Tongue (tissue), 2 donors: ENCODE results near the gene CXorf38. TPM values are rescaled to one million over a fixed set of nuclear protein-coding genes. Genes with fewer than 3 reads are reported as not detected.

Source experiments
- DNase-seq: peaks from one replicate; pipeline ENCODE4 v3.0.0-alpha.2; 2015
- total RNA-seq: library from RNA; depleted of rRNA; stranded (reverse); fragments of >200 nt; gene quantifications from one replicate; pipeline ENCODE4 v1.2.3, GENCODE V29; 2014

CXorf38 gene
- 16.0 TPM for total RNA-seq

DNA sequence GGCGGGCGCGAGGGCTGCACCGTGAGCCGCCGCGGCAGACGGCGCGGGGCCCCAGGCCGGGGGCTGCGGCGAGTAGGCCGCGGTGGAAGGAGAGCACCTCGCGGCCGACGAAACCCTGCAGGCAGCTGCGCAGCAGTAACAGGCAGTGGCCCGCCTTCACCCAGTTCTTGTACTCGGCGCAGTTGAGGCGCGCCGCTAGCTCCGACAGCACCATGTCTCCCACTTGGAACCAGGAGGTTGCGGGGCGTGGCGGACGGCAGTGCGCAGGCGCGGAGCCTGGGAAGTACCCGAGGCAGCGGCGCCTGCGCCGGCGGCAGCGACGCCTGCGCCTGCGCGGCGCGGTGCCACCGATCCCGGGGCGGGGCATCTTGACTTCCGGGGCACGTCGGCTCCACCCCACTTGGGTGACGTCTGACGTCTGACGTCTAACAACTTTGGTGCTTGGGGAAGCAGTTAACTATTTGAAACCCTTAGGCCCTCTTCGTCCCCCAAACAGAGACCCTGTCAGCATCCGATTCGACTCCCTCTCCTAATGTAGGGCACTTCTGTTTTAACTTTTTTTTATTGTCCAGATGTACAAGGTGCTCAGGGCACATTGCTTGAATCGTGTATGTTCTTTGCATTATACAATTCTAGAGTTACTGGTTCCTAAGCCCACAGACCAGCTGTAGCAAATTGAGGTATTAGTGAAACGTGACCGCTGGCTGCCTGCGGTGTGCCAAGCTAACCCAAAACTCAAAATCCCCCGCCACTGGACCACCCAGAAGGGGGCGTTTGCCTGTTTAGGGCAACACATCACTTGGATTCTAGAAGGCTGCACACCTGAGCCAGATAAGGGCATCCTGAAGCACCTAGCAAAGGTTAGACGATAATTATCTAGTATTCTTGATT lies at the start of gene CXorf38:
Gene CXorf38, minus strand, starts transcription at position 255 of the 891 bp plus-strand sequence. Its CDS starts 41 bp downstream, at position 214.
- DNase-seq = peak; percentile 95

DNA sequence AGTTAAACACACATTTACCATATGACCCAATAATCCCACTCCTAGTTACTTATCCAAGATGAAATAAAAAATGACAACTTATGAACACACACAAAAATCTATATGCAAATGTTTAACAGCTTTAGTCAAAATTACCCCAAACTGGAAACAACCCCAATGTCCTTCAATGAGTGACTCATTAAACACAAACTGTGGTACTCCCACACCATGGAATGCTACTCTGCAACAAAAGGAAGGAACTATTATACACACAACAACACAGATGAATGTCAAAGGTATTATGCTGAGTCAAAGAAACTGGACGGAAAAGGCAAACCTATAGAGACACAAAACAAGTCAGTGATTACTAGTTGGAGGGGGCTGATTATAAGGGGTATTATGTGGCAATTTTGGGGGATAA lies 47.4 kb upstream of the CXorf38 start:
- no peak for DNase-seq

DNA sequence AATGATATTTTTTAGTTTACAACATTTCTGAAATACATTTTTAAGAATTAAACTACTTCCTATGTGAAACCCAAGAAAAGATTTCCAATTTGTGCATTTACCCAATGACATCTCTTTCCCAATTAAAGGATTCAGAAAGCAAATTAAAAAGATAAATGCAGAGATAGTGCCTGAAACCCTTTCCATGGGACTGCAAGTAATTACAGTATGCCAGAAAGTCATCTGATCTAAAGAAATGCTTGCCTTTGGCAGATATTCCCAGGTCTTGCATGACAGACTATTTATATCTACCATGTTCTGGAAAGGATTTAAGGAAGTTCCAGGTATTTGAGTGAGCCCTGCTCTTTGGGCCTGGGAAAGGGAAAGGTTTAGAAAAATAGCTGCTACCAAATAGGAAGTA lies 41.6 kb upstream of the CXorf38 start:
- no peak for DNase-seq

DNA sequence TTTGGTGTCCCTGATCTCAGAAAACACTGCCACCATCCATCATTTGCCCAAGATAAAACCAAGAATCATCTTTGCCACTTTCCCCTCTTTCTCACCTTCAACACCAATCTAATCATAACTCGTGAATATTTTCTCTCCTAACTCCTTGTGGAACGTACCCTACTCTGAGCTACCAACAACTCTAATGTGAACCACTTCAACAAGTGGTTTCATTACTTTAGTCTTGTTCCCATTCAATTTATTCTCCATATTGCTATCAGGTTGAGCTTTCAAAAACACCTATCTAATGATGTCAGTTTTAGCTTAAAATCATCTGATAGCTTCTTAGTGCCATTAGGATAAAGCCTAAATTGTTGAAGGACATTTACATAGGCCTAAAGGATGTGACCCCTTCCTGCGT lies 39.8 kb upstream of the CXorf38 start:
- no peak for DNase-seq

GRCh38 chrX:40685362-40685918 lies 38.1 kb upstream of the CXorf38 start:
- DNase-seq = no peak

- DNase-seq = no peak
Measured at GRCh38 chrX:40684092-40684491, 36.7 kb upstream of the CXorf38 start.

GRCh38 chrX:40683245-40683644 lies 35.9 kb upstream of the CXorf38 start:
- no peak for DNase-seq

- no peak for DNase-seq
Measured at GRCh38 chrX:40671126-40671525, 23.8 kb upstream of the CXorf38 start.

DNA sequence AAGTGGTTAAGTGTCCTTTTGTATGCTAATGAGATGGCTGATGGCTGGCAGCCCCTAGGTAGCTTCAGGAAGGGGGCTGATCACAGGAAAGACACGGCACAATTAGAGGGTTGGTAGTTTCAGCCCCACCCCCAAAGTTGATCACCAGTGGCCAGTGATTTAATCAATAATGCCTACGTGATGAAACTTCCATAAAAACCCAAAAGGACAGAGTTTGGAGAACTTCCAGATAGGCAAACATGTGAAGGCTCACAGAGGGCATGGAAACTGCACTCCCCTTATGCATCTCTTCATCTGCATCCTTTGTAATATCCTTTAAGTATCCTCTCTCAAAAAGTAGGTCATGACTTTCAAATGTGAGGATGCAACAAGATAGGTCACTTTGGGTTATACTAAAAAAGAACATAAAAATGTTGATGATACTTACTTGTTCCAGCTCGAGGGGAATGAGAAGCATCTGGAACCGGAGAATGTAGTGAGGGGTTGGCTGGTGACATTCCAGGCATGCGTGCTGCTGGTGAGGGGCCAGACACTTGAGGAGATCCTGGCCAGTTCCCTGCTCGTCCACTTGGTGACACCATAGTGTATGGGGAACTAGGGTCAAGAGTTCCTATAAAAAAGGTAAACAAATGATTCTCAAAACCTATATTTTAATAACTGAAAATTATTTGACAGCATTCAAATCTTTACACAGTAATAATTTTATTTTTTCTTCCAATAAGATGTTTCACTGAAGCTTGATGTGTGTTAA lies 16.7 kb upstream of the CXorf38 start:
- peak; percentile 3 for DNase-seq

DNA sequence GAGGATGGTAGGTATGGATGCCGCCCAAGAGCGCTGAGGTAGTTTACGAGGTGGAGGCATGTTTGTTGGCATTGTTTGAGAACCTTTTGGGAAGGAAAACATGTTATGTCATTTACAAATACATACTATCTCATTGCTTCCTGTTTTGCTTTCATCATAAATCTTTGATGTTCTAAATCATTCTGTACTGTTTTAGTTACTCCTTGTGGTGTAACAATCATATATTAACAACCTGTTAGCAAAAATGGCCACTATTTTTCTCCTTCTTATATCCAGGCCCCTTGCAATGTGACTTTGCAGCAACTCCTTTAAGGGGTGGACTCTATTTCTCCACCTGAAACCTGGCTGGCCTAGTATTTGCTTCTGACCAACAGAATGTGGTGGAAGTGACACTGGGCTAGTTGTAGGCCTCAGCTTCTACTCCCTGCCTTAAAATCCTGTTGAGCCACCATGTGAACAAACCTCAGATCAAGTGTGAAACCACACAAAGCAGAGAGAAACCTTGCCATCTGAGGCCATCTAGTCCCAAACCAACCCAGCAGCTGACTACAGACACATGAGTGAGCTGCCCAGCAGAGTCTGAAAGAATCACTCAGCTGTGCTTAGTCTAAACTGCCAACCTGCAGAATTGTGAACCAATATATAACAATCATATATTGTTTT lies 15.8 kb upstream of the CXorf38 start:
- no peak for DNase-seq

DNA sequence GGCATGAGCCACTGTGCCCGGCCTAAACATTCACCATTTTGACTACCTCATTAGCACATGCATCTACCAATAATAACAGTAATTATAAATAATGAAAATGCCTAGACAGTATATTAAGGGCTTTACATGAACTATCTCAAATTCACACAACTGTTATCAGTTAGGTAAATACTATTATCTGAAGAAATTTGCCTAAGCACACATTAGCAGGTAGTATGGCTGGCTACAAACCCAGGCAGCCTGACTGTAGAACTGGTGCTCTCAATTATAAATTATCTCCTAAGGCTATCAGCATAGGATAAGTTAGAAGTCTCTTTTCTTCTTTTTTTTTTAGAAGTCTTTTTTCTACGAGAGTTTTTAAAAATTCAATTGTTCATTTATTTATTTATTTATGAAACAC lies 14.1 kb upstream of the CXorf38 start:
- DNase-seq = no peak

- DNase-seq = no peak
Measured at GRCh38 chrX:40660381-40660780, 13.0 kb upstream of the CXorf38 start.

DNA sequence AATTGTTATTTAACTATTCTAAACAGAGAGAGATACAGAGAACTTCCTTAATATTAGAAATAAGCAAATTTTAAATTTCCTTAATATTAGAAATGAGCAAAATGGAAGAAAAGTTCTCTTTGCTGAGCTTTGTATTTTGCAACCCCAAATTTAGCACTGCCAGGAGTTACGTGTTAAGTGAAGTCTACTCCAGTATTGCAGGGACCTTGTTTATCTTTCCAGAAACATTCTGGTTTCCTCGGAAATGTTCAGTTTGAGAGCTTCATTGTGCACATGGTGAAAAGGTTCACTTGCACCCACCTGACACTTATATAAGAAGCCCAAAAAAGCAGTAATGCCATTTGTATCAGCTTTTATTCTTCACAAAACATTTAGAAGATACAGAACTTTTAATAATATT lies 6.2 kb upstream of the CXorf38 start:
- no peak for DNase-seq

- DNase-seq = no peak
Measured at GRCh38 chrX:40652664-40653063, 5.3 kb upstream of the CXorf38 start.

DNA sequence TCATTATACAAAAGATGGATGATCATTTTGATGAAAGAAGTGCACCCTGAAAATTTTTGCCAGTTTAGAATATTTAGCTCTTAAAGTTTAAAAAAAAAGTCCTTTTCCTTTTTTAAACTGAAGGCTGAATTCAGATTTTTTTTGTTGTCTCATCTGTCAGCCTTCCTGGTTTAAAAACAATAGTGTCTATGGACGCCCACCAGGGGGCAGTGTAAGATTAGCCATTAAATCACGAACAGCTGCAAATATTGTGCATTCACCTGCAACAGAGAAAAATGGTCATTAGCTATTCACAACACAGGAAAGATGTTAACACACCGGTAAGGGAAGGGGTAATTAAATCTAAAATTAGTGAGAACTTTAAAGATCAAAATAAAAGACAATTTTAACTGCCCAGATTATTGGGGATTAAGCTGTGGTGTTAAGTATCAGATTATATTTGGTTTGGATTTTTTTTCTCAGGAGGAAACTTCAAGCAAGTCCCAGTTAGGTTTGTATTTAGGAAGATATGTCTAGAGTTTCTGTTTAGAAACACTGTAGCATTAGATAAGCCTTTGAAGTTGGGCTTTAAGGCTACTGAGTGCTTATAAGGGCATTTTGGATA lies 4.4 kb upstream of the CXorf38 start:
- peak; percentile 85 for DNase-seq

DNA sequence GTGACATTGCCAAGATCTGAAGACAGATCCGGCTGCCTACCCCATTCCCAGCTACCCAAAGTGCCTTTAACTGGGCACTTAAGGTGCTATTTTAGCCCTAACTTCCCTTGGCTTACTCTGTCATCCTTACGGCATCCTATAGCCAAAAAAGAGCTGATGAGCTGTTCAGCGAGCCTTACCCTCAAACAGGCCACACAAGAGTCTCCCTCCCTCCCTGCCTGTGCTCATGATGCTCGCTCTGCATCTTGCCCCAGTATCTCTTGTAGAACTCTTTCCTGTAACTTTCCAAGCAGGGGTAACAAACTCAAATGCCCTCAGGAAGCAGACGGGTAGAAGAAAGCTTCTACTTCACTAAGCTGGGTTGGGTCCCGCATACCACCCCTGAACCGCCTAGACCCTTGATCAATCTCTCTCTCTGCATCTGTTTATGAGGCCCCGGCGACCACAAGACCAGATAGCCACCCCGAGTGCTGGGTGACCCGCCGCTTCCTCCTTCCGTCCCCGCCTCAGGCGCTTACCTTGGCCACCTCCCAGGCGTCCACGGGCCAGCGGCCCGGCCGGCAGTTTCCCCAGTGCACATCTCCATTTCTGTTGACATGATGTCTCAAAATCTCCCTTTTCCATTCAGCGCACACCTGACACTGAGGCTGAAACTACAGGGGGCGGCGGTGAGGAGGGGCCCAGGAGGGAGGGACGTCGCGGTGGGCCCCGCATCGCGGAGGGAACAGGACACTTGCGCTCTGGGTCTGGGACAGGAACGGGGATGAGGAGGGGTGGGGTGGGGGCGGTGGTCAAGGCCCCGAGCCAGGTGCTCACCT lies 663 bp downstream of the CXorf38 start:
- DNase-seq = peak; percentile 14

- peak; percentile 34 for DNase-seq
Measured at GRCh38 chrX:40644821-40645358, 2.5 kb downstream of the CXorf38 start.

DNA sequence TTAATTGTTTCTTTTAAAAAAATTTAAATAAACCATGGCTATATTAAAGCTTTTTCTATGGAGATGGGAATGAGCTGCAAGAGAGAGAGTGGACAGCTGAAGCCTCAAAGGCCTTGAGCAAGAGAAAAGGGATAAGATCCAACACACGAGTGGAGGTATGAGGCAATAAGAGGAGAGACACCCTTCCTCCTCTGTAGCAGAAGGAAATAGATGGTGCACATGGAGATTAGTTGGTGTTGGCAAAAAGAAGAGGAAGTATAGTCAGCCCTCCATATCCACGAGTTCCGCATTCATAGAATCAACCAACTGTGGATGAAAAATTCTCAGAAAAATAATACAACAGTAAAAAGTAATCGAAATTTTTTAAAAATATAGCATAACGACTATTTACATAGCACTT lies 3.2 kb downstream of the CXorf38 start:
- no peak for DNase-seq

DNA sequence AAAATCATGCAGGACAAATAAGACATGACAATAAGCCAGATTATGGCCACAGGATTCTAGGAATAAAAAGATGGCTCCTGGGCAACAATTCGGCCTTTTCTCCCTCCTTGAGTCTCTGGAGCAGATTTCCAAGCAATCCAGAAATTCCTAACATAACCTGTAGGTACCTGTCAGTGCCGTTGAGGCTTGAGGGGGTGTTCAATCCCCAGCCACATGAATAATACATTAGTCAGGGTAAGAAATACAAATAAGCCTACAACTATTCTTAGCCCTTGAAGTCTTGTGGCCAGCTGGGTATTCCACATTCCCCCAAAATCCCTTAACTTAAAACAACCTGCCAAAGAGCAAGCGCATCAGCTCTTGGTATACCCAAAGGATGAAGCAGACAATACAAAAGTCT lies 9.7 kb downstream of the CXorf38 start:
- no peak for DNase-seq

DNA sequence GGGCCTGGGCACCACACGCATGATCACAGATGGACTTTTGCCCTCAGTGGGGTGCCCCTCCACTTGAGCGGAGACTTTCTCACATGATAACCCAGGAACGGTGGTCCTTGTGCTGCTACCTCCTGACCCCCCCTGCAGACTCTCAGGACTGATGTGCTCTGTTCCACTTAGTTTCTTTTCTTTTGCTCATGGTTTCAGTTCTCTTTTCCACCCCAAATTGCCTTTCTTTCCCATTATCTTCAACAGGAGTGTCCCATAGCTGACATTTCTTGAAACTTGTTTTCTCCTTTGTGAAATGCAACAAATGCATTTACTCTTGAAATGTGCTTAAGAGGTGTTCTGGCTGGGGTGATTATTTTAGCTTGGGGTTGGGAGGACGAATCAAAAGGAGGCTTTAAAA lies 15.2 kb downstream of the CXorf38 start:
- DNase-seq = no peak

DNA sequence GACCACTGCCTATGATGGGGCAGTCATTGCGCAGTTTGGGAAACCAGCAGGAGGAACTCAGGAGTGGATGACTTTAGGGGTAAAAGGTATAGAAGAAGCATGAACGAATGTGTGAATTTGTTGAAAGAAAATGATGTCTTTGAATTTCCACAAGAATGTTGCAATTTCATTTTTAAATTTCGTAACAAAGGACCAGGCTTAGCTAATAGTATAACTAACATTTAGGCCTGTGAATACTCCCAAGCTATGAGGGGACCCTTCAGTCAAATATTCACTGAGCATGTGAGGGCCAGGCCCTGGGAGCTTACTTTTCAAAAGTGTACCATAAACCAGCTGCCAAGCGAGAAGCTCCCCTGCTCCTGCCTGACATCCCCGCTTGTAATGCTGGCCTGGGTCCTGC lies 18.9 kb downstream of the CXorf38 start:
- DNase-seq = no peak
